ENCODE data around the gene USP13. TPM values are rescaled to one million over a fixed set of nuclear protein-coding genes. Genes with fewer than 3 reads are reported as not detected.

USP13 gene
- total RNA-seq, 2 donors from 2014 or later: 75.9 to 89.7 TPM

GRCh38 chr3:179732661-179733348, 80.0 kb downstream of the USP13 start:
- Histone ChIP-seq H3K9me3 (no peaks in the 10 kb centered on the region), H3K27ac (peak overlapping the region; percentile 44 to 72), H3K36me3 (peaks cover 22% of the 10 kb centered on the region), H3K27me3 (no peaks in the 10 kb centered on the region), H3K4me1 (peaks cover 0 to 25% of the 10 kb centered on the region in 2 donors), H3K4me3 (no peak overlapping the region)
- peak; percentile 68 for DNase-seq (ENCODE audit: low spot score)
- TF ChIP-seq CTCF (IDR thresholded peaks at IDR 0.05): no peak

- peaks cover 0 to 25% of the 10 kb centered on the region in 2 donors for H3K4me1 ChIP-seq
- no peaks in the 10 kb centered on the region for H3K9me3 ChIP-seq
- H3K36me3 ChIP-seq: peaks cover 22% of the 10 kb centered on the region
- H3K4me3 ChIP-seq: no peak overlapping the region
- peak overlapping the region in 1 of 2 donors; percentile 72 for H3K27ac ChIP-seq
- no peak for DNase-seq (ENCODE audit: low spot score)
- no peaks in the 10 kb centered on the region for H3K27me3 ChIP-seq
- TF ChIP-seq CTCF (IDR thresholded peaks at IDR 0.05): no peak
Measured at GRCh38 chr3:179733797-179734196, 81.0 kb downstream of the USP13 start.

- peaks cover 0 to 25% of the 10 kb centered on the region in 2 donors for H3K4me1 ChIP-seq
- no peak for DNase-seq (ENCODE audit: low spot score)
- peaks cover 22% of the 10 kb centered on the region for H3K36me3 ChIP-seq
- H3K27me3 ChIP-seq: no peaks in the 10 kb centered on the region
- no peaks in the 10 kb centered on the region for H3K9me3 ChIP-seq
- no peak overlapping the region for H3K27ac ChIP-seq
- TF ChIP-seq CTCF (IDR thresholded peaks at IDR 0.05): no peak
- H3K4me3 ChIP-seq: no peak overlapping the region
Measured at GRCh38 chr3:179734497-179735281, 81.8 kb downstream of the USP13 start.

- Histone ChIP-seq H3K27ac (no peak overlapping the region), H3K27me3 (no peaks in the 10 kb centered on the region), H3K9me3 (no peaks in the 10 kb centered on the region), H3K36me3 (peaks cover 27% of the 10 kb centered on the region), H3K4me1 (peaks cover 0 to 25% of the 10 kb centered on the region in 2 donors), H3K4me3 (no peak overlapping the region)
- TF ChIP-seq CTCF (IDR thresholded peaks at IDR 0.05): no peak
- no peak for DNase-seq (ENCODE audit: low spot score)
Measured at GRCh38 chr3:179735321-179735720, 82.5 kb downstream of the USP13 start.

GRCh38 chr3:179738998-179739397, 86.2 kb downstream of the USP13 start:
- Histone ChIP-seq H3K4me3 (no peak overlapping the region), H3K36me3 (peaks cover 16% of the 10 kb centered on the region), H3K4me1 (peaks cover 0 to 13% of the 10 kb centered on the region in 2 donors), H3K27ac (no peak overlapping the region), H3K27me3 (no peaks in the 10 kb centered on the region), H3K9me3 (no peaks in the 10 kb centered on the region)
- DNase-seq (ENCODE audit: low spot score): no peak
- TF ChIP-seq CTCF (IDR thresholded peaks at IDR 0.05): no peak
